HepG2 (cell line): Measurements from ENCODE around the gene B4GALT5. TPM values are rescaled to one million over a fixed set of nuclear protein-coding genes. Genes with fewer than 3 reads are reported as not detected.

Source experiments
- FOXM1 ChIP-seq: sonication (generic); formaldehyde crosslinking; IDR thresholded peaks from 2 replicates; pipeline ENCODE4 v1.5.0; 2020; ENCODE audit warnings: missing genetic modification reagents
- HDAC6 ChIP-seq: fragments of 200-600 bp; sonication (generic); IDR thresholded peaks from 2 replicates; pipeline ENCODE4 v1.7.0; 2017; ENCODE audit warnings: mild to moderate bottlenecking, antibody characterized with exemption, low read length, low read depth
- KAT2B ChIP-seq: fragments of 150-350 bp; IDR thresholded peaks from 2 replicates; pipeline ENCODE4 v1.6.1; 2014; ENCODE audit warnings: low read depth, low read length, borderline replicate concordance
- PCBP2 ChIP-seq: fragments of 200-400 bp; formaldehyde crosslinking; optimal IDR thresholded peaks from 2 replicates; pipeline ENCODE3; 2018; ENCODE audit warnings: low read length, low read depth; ENCODE audit not compliant: poor library complexity, severe bottlenecking
- PHF21A ChIP-seq: sonication (generic); formaldehyde crosslinking; IDR thresholded peaks from 2 replicates; pipeline ENCODE4 v1.5.0; 2020; ENCODE audit warnings: mild to moderate bottlenecking, missing genetic modification reagents
- POLR2G ChIP-seq: fragments of 200-400 bp; formaldehyde crosslinking; IDR thresholded peaks from 2 replicates; pipeline ENCODE4 v1.6.1; 2018; ENCODE audit warnings: mild to moderate bottlenecking, low read depth, low read length, moderate library complexity
- RFX5 ChIP-seq: IDR thresholded peaks from 2 replicates; pipeline ENCODE4 v1.6.1; 2011; ENCODE audit warnings: low read depth, low read length, improper control_type of control experiment
- SMYD3 ChIP-seq: sonication (generic); formaldehyde crosslinking; IDR thresholded peaks from 2 replicates; pipeline ENCODE4 v1.8.1; 2023; ENCODE audit warnings: mild to moderate bottlenecking, missing genetic modification reagents
- U2AF2 ChIP-seq: fragments of 200-400 bp; formaldehyde crosslinking; IDR thresholded peaks from 2 replicates; pipeline ENCODE4 v1.6.1; 2017; ENCODE audit warnings: low read depth, mild to moderate bottlenecking, low read length
- YY1 ChIP-seq: IDR thresholded peaks from 2 replicates; pipeline ENCODE4 v1.6.1; 2011; ENCODE audit warnings: low read length, low read depth, moderate library complexity, mild to moderate bottlenecking; ENCODE audit not compliant: insufficient read depth, insufficient replicate concordance
- ZC3H13 ChIP-seq: sonication (generic); formaldehyde crosslinking; IDR thresholded peaks from 2 replicates; pipeline ENCODE4 v1.8.1; 2023; ENCODE audit warnings: mild to moderate bottlenecking, missing genetic modification reagents, moderate library complexity
- ZFY ChIP-seq: sonication (generic); formaldehyde crosslinking; IDR thresholded peaks from 2 replicates; pipeline ENCODE4 v1.4.0; 2020; ENCODE audit warnings: missing genetic modification reagents
- ZNF24 ChIP-seq: fragments of 450-650 bp; IDR thresholded peaks from 2 replicates; pipeline ENCODE4 v1.6.1; 2017; ENCODE audit warnings: antibody characterized with exemption, mild to moderate bottlenecking
- ZNF329 ChIP-seq: sonication (generic); formaldehyde crosslinking; IDR thresholded peaks from 2 replicates; pipeline ENCODE4 v1.9.0; 2021; ENCODE audit warnings: low read depth, mild to moderate bottlenecking, missing genetic modification reagents
- ZNF343 ChIP-seq: sonication (generic); formaldehyde crosslinking; IDR thresholded peaks from 2 replicates; pipeline ENCODE4 v1.4.0; 2020; ENCODE audit warnings: mild to moderate bottlenecking, missing genetic modification reagents
- ZNF432 ChIP-seq: sonication (generic); formaldehyde crosslinking; IDR thresholded peaks from 2 replicates; pipeline ENCODE4 v1.5.0; 2020; ENCODE audit warnings: missing genetic modification reagents, mild to moderate bottlenecking, borderline replicate concordance
- ZNF577 ChIP-seq: sonication (generic); formaldehyde crosslinking; IDR thresholded peaks from 2 replicates; pipeline ENCODE4 v1.4.0; 2020; ENCODE audit warnings: mild to moderate bottlenecking, low read depth, missing genetic modification reagents, borderline replicate concordance
- ZNF605 ChIP-seq: sonication (generic); formaldehyde crosslinking; IDR thresholded peaks from 2 replicates; pipeline ENCODE4 v1.8.0; 2022; ENCODE audit warnings: mild to moderate bottlenecking, missing genetic modification reagents
- polyA plus RNA-seq, 8 experiments: library from polyadenylated mRNA; depleted of rRNA in 3 of 8; stranded (reverse) in 7 of 8; unstranded in 1 of 8; fragments of >200 nt; fragmentation: Illumina TruSeq in 4 of 8; extraction: Trizol in 4 of 8; gene quantifications; 2 replicates each; pipeline versions ENCODE4 v1.2.1 to v1.2.3, GENCODE V29; 2011 to 2016; ENCODE audit warnings: low read depth in 4 of 8, missing spikeins in 1 of 8, mixed read lengths in 1 of 8; ENCODE audit not compliant: insufficient read depth in 1 of 8
- total RNA-seq, 5 experiments: library from RNA; depleted of rRNA; stranded (reverse); fragments of >200 nt; fragmentation: Illumina TruSeq; extraction: Trizol; gene quantifications; 2 replicates each; pipeline ENCODE4 v1.2.3, GENCODE V29; 2016; ENCODE audit warnings: low read depth in 1 of 5
- TF ChIP-seq, protein P1 (sequence below): sonication (generic); formaldehyde crosslinking; IDR thresholded peaks from 2 replicates; pipeline ENCODE4 v1.4.0; 2020; ENCODE audit warnings: mild to moderate bottlenecking, missing genetic modification reagents
- TF ChIP-seq, protein P2 (sequence below): sonication (generic); formaldehyde crosslinking; IDR thresholded peaks from 2 replicates; pipeline ENCODE4 v1.4.0; 2020; ENCODE audit warnings: missing genetic modification reagents
- TF ChIP-seq, protein P3 (sequence below): sonication (generic); formaldehyde crosslinking; IDR thresholded peaks from 2 replicates; pipeline ENCODE4 v1.5.1; 2020; ENCODE audit warnings: mild to moderate bottlenecking, moderate library complexity, missing genetic modification reagents
- TF ChIP-seq, protein P4 (sequence below): sonication (generic); formaldehyde crosslinking; IDR thresholded peaks from 2 replicates; pipeline ENCODE4 v1.8.0; 2023; ENCODE audit warnings: mild to moderate bottlenecking, missing genetic modification reagents

B4GALT5 gene
- total and polyA plus RNA-seq, 2 of the 13 experiments (the other 11 are each of a cell fraction or from before 2014, with no cell fraction given) = 27.3 to 30.9 TPM

DNA sequence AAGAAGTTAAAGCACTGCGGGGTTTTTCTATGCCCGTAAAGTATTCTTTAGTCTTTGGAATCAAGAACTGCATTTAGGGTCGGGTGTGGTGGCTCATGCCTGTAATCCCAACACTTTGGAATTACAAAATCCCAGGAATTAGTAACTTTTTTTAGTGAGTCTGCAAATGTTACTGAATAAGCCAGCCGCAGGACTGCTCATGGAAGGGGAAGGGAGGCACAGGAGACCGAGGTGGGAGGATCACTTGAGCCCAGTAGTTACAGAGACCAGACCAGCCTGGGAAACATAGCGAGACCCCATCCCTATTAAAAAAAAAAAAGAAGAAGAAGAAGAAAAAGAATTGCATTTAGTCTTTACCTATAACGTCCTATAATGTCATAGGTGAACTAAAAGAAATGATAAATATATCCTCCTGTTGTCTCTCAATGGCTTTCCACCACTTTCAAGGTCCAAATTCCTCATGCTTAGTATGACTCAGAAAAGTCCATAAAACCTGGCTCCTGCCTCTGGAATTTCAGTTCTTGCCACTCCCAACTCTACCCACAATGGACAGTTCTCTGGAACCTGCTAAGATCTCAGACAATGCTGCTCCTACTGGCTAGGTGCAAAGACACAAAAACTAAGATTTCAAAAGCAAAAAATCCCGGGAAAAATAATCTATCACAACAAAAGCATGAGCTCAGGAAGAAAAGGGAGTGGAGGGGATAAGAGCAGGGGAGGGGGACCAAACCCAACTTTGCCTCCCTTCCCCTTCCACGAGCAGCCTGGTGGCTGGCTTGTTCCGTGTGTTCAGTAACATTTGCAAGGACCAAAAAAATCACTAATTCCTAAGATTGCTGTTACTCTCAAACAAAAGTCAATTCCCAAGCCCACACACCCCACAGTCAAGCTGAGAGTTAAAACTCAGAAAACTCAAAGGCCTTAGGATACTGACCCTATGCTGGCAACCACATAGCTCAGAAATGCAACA lies 39.0 kb downstream of the B4GALT5 start (continued):
- TF ChIP-seq ZNF24 (no peak), YY1 (no peak), ZC3H13 (CRISPR knock-in tag) (no peak), ZNF432 (CRISPR knock-in tag) (no peak), ZNF577 (CRISPR knock-in tag) (no peak), FOXM1 (CRISPR knock-in tag) (no peak), KAT2B (no peak), SMYD3 (no peak), ZNF329 (CRISPR knock-in tag) (no peak), PCBP2 (no peak), PHF21A (CRISPR knock-in tag) (no peak; the same call in 1 of the 2 replicates), HDAC6 (no peak), ZNF343 (CRISPR knock-in tag) (no peak), RFX5 (no peak), ZNF605 (no peak), POLR2G (peak; percentile 67), ZFY (CRISPR knock-in tag) (no peak), U2AF2 (no peak)
- TF ChIP-seq, protein P1, sequence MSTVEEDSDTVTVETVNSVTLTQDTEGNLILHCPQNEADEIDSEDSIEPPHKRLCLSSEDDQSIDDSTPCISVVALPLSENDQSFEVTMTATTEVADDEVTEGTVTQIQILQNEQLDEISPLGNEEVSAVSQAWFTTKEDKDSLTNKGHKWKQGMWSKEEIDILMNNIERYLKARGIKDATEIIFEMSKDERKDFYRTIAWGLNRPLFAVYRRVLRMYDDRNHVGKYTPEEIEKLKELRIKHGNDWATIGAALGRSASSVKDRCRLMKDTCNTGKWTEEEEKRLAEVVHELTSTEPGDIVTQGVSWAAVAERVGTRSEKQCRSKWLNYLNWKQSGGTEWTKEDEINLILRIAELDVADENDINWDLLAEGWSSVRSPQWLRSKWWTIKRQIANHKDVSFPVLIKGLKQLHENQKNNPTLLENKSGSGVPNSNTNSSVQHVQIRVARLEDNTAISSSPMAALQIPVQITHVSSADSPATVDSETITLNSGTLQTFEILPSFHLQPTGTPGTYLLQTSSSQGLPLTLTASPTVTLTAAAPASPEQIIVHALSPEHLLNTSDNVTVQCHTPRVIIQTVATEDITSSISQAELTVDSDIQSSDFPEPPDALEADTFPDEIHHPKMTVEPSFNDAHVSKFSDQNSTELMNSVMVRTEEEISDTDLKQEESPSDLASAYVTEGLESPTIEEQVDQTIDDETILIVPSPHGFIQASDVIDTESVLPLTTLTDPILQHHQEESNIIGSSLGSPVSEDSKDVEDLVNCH (CRISPR knock-in tag) = no peak
- TF ChIP-seq, protein P2, sequence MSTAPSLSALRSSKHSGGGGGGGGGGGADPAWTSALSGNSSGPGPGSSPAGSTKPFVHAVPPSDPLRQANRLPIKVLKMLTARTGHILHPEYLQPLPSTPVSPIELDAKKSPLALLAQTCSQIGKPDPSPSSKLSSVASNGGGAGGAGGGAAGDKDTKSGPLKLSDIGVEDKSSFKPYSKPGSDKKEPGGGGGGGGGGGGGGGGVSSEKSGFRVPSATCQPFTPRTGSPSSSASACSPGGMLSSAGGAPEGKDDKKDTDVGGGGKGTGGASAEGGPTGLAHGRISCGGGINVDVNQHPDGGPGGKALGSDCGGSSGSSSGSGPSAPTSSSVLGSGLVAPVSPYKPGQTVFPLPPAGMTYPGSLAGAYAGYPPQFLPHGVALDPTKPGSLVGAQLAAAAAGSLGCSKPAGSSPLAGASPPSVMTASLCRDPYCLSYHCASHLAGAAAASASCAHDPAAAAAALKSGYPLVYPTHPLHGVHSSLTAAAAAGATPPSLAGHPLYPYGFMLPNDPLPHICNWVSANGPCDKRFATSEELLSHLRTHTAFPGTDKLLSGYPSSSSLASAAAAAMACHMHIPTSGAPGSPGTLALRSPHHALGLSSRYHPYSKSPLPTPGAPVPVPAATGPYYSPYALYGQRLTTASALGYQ (CRISPR knock-in tag) = no peak
- TF ChIP-seq, protein P3, sequence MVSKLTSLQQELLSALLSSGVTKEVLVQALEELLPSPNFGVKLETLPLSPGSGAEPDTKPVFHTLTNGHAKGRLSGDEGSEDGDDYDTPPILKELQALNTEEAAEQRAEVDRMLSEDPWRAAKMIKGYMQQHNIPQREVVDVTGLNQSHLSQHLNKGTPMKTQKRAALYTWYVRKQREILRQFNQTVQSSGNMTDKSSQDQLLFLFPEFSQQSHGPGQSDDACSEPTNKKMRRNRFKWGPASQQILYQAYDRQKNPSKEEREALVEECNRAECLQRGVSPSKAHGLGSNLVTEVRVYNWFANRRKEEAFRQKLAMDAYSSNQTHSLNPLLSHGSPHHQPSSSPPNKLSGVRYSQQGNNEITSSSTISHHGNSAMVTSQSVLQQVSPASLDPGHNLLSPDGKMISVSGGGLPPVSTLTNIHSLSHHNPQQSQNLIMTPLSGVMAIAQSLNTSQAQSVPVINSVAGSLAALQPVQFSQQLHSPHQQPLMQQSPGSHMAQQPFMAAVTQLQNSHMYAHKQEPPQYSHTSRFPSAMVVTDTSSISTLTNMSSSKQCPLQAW (CRISPR knock-in tag) = peak; percentile 78
- TF ChIP-seq, protein P4, sequence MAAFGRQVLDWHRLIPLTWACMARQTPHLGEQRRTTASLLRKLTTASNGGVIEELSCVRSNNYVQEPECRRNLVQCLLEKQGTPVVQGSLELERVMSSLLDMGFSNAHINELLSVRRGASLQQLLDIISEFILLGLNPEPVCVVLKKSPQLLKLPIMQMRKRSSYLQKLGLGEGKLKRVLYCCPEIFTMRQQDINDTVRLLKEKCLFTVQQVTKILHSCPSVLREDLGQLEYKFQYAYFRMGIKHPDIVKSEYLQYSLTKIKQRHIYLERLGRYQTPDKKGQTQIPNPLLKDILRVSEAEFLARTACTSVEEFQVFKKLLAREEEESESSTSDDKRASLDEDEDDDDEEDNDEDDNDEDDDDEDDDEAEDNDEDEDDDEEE (CRISPR knock-in tag) = 0 out of 2 replicates have a peak, but pooled peaks have one; percentile 37
